ENCODE results near the gene GALNTL6. TPM values are rescaled to one million over a fixed set of nuclear protein-coding genes. Genes with fewer than 3 reads are reported as not detected.

The GALNTL6 gene
- total RNA-seq, 2 experiments from 2014 or later, result not detected

DNA sequence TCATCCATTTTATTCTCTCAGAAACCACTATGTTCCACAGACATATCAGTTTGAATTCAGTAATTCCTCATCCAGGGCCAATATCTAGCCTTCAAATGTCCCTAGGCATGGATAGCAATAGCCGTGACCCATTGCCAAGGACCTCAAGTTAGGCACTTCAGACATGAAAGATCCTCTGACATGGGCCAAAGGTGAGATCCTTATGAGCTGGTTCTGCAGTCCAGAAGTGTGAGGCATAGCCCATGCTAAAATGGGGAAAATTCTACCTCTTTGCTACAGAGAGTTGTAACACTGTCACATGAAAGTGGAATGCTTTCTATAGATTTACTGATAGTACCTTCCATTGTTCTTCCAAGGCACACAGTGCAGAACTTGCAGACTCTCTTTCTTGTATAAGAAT, 1005.7 kb downstream of the GALNTL6 start:
- Mint-ChIP-seq H3K27ac (no peak overlapping the region), H3K9me3 (no peaks in the 10 kb centered on the region), H3K4me3 (no peak overlapping the region), H3K36me3 (ENCODE audit: low read depth) (no peaks in the 10 kb centered on the region), H3K4me1 (ENCODE audit: low read depth) (no peaks in the 10 kb centered on the region), H3K27me3 (ENCODE audit: low read depth) (peaks cover 5% of the 10 kb centered on the region)
- CTCF ChIA-PET, result no interaction called here
- intact Hi-C loops (cut with micrococcal nuclease), result no loop called here
- DNase-seq, result no peak

DNA sequence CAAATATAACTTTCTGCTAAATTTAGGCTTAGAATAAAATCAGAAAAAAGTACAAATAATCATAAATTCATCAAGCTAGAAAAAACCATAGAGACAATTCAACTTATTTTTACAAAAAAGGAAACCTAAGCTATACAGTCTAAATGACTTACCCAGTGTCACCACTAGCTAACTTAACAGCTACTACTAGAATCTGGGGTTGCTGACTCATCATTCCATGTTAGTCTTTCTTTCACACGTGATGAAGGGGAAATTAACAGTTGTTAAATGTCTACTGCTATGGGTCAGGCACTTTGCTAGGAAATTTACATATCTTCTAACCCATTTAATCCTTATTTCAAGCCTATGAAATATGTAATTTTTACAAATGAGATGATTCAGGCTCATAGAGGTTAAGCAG, 1006.1 kb downstream of the GALNTL6 start:
- no peaks in the 10 kb centered on the region for H3K36me3 Mint-ChIP-seq (ENCODE audit: low read depth)
- intact Hi-C loops (cut with micrococcal nuclease), result no loop called here
- H3K9me3 Mint-ChIP-seq, result no peaks in the 10 kb centered on the region
- H3K27ac Mint-ChIP-seq, result no peak overlapping the region
- no peaks in the 10 kb centered on the region for H3K4me1 Mint-ChIP-seq (ENCODE audit: low read depth)
- CTCF ChIA-PET, result no interaction called here
- H3K4me3 Mint-ChIP-seq, result no peak overlapping the region
- DNase-seq, result no peak
- peaks cover 5% of the 10 kb centered on the region for H3K27me3 Mint-ChIP-seq (ENCODE audit: low read depth)

DNA sequence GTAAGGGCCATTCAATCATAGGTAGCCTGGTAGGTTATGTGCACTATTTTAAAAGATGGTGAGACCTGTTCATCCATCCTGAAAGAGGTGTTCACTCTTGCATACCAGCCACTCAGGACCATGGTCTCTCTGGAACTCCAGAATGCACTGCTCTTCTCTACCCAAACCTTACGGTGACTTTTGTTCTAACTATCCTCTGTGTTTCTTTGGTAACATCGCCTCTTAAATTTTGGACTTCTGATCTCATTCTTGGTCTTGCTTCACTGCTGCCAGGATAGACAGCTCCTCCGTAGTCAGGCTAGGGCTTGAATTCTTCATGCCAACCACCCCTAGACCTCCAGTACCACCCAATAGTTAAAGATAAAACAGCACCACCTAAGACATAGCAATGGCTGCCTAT, 1009.1 kb downstream of the GALNTL6 start:
- no peaks in the 10 kb centered on the region for H3K4me1 Mint-ChIP-seq (ENCODE audit: low read depth)
- no peak overlapping the region for H3K4me3 Mint-ChIP-seq
- DNase-seq, result no peak
- CTCF ChIA-PET, result no interaction called here
- intact Hi-C loops (cut with micrococcal nuclease), result no loop called here
- H3K9me3 Mint-ChIP-seq, result no peaks in the 10 kb centered on the region
- H3K36me3 Mint-ChIP-seq (ENCODE audit: low read depth), result no peaks in the 10 kb centered on the region
- no peak overlapping the region for H3K27ac Mint-ChIP-seq
- H3K27me3 Mint-ChIP-seq (ENCODE audit: low read depth), result peaks cover 2% of the 10 kb centered on the region

DNA sequence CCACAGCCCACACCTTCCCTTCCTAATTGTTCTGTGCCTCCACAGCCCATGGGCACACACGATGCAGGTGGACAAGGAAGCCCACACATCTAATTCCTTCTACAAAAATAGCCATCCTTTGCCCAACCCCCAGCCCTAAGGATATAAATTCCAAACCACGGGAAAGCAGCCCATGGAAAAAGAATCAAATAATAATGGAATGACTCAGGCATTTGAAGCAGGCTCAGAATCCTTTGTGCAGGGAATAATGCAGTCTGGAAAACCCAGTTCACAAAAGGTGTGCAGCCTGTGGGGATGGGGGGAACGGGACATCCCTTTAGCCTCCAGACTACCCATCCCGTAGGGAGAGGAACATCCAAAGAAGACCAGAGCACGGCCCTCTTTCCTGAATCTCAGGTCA, 1013.1 kb downstream of the GALNTL6 start:
- H3K36me3 Mint-ChIP-seq (ENCODE audit: low read depth), result no peaks in the 10 kb centered on the region
- intact Hi-C loops (cut with micrococcal nuclease), result no loop called here
- H3K4me1 Mint-ChIP-seq (ENCODE audit: low read depth), result no peaks in the 10 kb centered on the region
- H3K27me3 Mint-ChIP-seq (ENCODE audit: low read depth), result peaks cover 5% of the 10 kb centered on the region
- no peak for DNase-seq
- no peaks in the 10 kb centered on the region for H3K9me3 Mint-ChIP-seq
- H3K27ac Mint-ChIP-seq, result no peak overlapping the region
- no peak overlapping the region for H3K4me3 Mint-ChIP-seq
- CTCF ChIA-PET, result no interaction called here

DNA sequence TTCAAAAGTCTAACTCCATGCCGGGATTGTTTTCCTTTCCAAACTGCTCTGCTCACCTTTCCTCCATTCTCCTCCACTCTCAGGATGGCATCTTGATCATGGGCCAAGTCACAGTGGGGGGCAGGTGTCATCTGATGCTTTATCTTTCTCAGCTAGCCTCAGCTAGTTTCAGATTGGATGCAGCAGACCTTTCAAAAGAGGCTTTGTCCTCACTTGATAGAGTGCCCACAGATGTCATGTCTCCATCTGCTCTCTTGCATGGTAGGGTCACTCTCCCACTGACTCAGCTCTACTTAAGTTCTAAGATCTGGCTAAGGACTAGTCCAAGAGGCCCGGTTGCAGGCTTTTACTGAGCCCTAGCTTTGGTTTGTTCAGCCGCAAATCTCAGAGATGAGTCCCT, 1013.7 kb downstream of the GALNTL6 start:
- intact Hi-C loops (cut with micrococcal nuclease), result no loop called here
- CTCF ChIA-PET, result no interaction called here
- no peaks in the 10 kb centered on the region for H3K4me1 Mint-ChIP-seq (ENCODE audit: low read depth)

DNA sequence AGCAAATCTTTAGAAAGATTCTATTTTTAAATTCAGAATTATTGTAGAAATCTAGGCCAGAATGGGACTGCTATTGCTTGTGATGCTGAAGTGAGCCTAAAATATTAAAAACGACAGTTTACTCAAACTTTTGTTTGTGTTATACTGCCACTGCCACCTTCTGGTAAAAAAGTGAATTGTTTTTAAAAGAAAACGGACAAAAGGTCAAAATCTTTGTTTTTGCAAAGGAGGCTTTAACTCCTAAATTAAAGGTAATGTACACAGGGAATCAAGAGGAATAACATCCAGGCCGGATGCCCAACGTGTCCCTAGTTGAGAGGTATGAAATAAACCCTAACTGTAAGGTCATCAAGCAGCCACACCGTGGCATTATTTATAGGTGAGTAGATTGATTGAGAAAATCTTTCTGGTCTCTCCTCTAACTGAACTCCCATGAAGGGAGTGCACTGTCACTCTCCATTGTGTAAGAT, 1017.1 kb downstream of the GALNTL6 start:
- CTCF ChIA-PET, result no interaction called here
- Mint-ChIP-seq H3K27ac (no peak overlapping the region), H3K27me3 (ENCODE audit: low read depth) (peaks cover 7% of the 10 kb centered on the region), H3K4me3 (no peak overlapping the region), H3K4me1 (ENCODE audit: low read depth) (no peaks in the 10 kb centered on the region), H3K36me3 (ENCODE audit: low read depth) (no peaks in the 10 kb centered on the region), H3K9me3 (no peaks in the 10 kb centered on the region)
- DNase-seq, result no peak
- intact Hi-C loops (cut with micrococcal nuclease), result loop anchor here (2.0 to 5.0 kb wide), 2 partner anchors 984 to 1838 kb away; no protein-coding TSS in a partner anchor

More for the DNA sequence above, 1013.7 kb downstream of the GALNTL6 start:
- Mint-ChIP-seq H3K9me3 (no peaks in the 10 kb centered on the region), H3K27me3 (ENCODE audit: low read depth) (peaks cover 7% of the 10 kb centered on the region), H3K4me3 (no peak overlapping the region), H3K27ac (no peak overlapping the region), H3K36me3 (ENCODE audit: low read depth) (no peaks in the 10 kb centered on the region)
- DNase-seq, result no peak

DNA sequence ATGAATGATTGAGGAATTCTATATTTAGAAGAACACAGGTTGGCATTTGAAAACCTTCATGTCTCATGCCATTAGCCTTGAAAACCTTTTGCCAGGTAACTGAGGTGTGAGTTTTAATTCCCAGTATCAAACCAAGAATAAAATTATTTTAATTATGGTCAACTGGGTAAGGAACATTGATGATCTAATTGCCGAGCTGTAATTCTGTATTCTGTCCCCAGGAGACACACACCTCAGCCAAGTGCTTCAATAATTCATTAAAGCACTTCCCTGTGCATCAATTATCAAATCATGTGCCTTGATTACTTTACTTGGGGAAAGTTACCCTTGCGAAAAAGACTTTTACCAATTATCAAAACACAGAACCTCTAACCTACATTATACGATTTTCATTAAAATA, 1023.5 kb downstream of the GALNTL6 start:
- CTCF ChIA-PET, result no interaction called here
- Mint-ChIP-seq H3K27me3 (ENCODE audit: low read depth) (no peaks in the 10 kb centered on the region), H3K4me3 (no peak overlapping the region), H3K36me3 (ENCODE audit: low read depth) (no peaks in the 10 kb centered on the region), H3K4me1 (ENCODE audit: low read depth) (no peaks in the 10 kb centered on the region), H3K27ac (no peak overlapping the region), H3K9me3 (no peaks in the 10 kb centered on the region)
- no peak for DNase-seq
- intact Hi-C loops (cut with micrococcal nuclease), result loop anchor here (5.0 kb wide), 1 partner anchor 421 kb away; no protein-coding TSS in a partner anchor

DNA sequence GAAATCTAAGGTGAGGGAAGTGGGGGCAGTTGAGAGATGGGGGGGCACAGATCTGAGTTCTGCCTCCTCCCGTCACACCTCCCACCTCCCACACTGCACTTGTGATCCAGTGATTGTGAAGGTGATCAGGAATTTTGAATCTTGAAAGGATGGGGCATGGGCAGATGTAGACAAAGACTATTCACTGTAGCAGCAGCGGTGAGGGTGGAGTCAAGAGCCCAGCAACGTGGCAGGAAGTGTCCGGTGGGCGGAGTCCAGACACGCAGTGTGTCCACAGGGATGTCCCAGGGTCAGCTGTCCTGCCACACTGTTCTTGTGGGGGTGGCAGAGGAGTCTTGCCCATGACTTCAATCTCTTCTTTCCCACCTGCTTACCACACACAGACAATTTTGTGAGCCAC, 1024.9 kb downstream of the GALNTL6 start:
- intact Hi-C loops (cut with micrococcal nuclease), result loop anchor here (5.0 kb wide), 1 partner anchor 419 kb away; no protein-coding TSS in a partner anchor
- no peak for DNase-seq
- Mint-ChIP-seq H3K27ac (no peak overlapping the region), H3K27me3 (ENCODE audit: low read depth) (no peaks in the 10 kb centered on the region), H3K4me3 (no peak overlapping the region), H3K36me3 (ENCODE audit: low read depth) (no peaks in the 10 kb centered on the region), H3K9me3 (no peaks in the 10 kb centered on the region), H3K4me1 (ENCODE audit: low read depth) (no peaks in the 10 kb centered on the region)
- CTCF ChIA-PET, result no interaction called here

DNA sequence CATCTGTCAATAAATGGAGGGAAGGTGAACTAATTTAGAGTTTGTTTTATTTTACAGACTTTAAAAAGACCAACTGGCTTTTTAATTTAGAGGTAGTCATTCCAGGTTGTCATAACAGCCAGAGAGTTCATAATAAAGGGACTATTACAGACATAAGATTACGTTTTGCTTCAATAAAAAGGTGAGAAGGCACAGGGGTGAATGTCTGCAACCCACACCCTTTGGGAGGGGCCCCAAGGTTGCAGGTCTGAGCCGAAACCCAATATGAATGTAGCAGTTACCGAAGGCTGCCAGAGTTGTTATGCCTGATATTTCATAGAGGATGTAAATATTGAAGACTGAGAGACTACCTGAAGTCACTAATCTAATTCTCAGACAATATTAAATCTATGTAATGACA, 1025.7 kb downstream of the GALNTL6 start:
- no peak overlapping the region for H3K4me3 Mint-ChIP-seq
- no peaks in the 10 kb centered on the region for H3K27me3 Mint-ChIP-seq (ENCODE audit: low read depth)
- no peak for DNase-seq
- H3K9me3 Mint-ChIP-seq, result no peaks in the 10 kb centered on the region
- CTCF ChIA-PET, result no interaction called here
- no peak overlapping the region for H3K27ac Mint-ChIP-seq
- intact Hi-C loops (cut with micrococcal nuclease), result loop anchor here (5.0 kb wide), 1 partner anchor 418 kb away; no protein-coding TSS in a partner anchor
- H3K36me3 Mint-ChIP-seq (ENCODE audit: low read depth), result no peaks in the 10 kb centered on the region
- no peaks in the 10 kb centered on the region for H3K4me1 Mint-ChIP-seq (ENCODE audit: low read depth)

DNA sequence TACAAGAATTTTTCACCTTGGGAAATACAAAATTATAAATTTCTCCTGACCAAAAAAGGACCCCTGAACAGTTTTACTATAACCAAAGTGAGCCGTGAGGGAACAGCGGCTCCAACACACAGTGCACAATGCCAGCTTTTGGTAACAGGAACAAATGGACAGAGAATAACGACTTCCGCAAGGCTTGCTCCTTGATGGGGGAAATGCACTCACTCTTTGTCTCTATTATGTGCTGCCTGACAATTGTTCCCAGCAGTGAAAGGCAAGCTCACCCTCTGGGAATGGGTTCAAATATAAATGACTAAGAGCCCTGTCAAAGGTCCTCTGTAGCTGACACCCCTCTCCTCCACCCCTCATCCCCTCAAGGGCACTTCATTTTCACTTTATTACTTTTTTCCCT, 1029.6 kb downstream of the GALNTL6 start:
- H3K27me3 Mint-ChIP-seq (ENCODE audit: low read depth), result no peaks in the 10 kb centered on the region
- H3K36me3 Mint-ChIP-seq (ENCODE audit: low read depth), result no peaks in the 10 kb centered on the region
- H3K9me3 Mint-ChIP-seq, result no peaks in the 10 kb centered on the region

DNA sequence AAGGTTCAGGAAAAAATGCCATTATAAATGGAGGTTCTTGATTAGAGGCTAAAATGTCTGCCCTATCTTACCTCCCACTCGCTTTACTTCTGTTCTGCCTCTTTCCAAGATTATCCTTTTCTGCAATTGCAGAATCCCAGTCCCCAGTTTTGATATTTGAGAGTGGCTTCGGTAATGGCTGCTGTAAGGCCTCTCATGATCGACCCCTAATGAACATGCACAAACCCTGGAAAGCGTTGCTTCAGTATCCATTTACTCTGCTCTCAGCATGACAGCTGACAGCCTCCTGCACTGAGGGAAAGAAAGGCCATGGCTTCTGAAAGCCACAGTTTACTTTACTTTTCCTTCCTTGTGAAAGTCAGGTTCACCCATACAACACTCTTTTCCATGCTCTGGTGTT, 1030.0 kb downstream of the GALNTL6 start:
- intact Hi-C loops (cut with micrococcal nuclease), result no loop called here
- no peak overlapping the region for H3K27ac Mint-ChIP-seq

More for the DNA sequence above, 1029.6 kb downstream of the GALNTL6 start:
- CTCF ChIA-PET, result no interaction called here
- intact Hi-C loops (cut with micrococcal nuclease), result no loop called here
- Mint-ChIP-seq H3K27ac (no peak overlapping the region), H3K4me1 (ENCODE audit: low read depth) (no peaks in the 10 kb centered on the region), H3K4me3 (no peak overlapping the region)
- no peak for DNase-seq

DNA sequence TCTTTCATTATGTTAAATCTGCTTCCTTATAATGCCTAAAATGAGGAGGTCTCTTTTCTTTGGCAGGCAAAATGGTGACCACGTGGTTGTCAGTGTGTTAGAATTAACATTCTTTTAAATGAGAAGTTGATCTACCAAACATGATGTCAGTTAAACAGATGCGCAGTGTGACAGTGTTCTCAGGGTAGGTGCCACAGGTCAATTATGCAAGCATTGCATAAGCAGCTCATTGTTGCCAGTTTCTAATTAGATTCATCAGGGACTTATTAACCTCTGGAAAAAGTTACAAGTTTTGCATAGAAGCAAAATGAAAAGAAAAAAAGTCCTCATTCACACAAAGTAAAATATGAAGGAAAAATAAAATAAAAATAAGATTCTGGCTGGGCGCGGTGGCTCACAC, 1031.4 kb downstream of the GALNTL6 start:
- Mint-ChIP-seq H3K4me1 (ENCODE audit: low read depth) (no peaks in the 10 kb centered on the region), H3K36me3 (ENCODE audit: low read depth) (no peaks in the 10 kb centered on the region), H3K9me3 (no peaks in the 10 kb centered on the region), H3K27ac (no peak overlapping the region), H3K27me3 (ENCODE audit: low read depth) (no peaks in the 10 kb centered on the region), H3K4me3 (no peak overlapping the region)
- DNase-seq, result no peak
- intact Hi-C loops (cut with micrococcal nuclease), result no loop called here
- CTCF ChIA-PET, result no interaction called here

More for the DNA sequence above, 1030.0 kb downstream of the GALNTL6 start:
- Mint-ChIP-seq H3K4me3 (no peak overlapping the region), H3K36me3 (ENCODE audit: low read depth) (no peaks in the 10 kb centered on the region), H3K27me3 (ENCODE audit: low read depth) (no peaks in the 10 kb centered on the region), H3K4me1 (ENCODE audit: low read depth) (no peaks in the 10 kb centered on the region), H3K9me3 (no peaks in the 10 kb centered on the region)
- CTCF ChIA-PET, result no interaction called here
- DNase-seq, result no peak

DNA sequence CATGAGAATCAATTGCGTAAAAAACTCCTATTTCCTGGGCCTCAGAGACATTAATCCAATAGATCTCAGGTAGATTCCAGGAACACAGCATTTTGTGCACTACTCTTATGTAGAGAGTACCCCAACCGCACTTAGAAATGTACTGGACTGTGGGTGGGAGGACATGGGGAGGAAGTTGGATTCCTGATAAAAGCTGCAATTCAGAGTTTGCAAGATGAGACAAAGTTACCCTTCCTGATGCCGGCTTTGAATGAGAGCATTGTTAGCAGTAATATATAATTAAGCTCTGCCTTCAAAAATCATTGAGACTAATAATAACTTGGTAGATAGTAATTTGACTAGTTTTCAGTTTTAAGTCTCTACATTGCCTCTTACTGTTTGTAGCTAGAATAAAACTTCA, 1032.1 kb downstream of the GALNTL6 start:
- CTCF ChIA-PET, result no interaction called here
- Mint-ChIP-seq H3K4me3 (no peak overlapping the region), H3K9me3 (no peaks in the 10 kb centered on the region), H3K27ac (no peak overlapping the region), H3K4me1 (ENCODE audit: low read depth) (no peaks in the 10 kb centered on the region), H3K36me3 (ENCODE audit: low read depth) (no peaks in the 10 kb centered on the region), H3K27me3 (ENCODE audit: low read depth) (no peaks in the 10 kb centered on the region)
- intact Hi-C loops (cut with micrococcal nuclease), result no loop called here
- no peak for DNase-seq

DNA sequence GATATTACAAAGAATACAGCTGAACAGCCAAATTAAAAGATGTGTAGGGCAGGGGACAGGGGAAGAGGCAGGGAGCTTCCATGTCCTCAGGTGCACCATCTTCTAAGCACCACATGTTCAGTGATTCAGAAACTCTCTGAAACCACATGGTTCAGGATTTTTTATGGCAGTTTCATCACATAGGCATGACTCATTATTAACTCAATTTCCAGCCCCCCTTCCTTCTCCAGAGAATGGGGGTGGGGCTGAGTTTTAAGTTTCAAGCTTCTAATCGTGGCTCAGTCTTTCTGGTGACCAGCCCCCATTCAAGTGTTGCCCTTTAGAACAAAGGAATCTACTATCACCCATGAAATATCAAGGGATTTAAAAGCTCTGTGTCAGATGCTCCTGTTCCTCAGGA, 1037.6 kb downstream of the GALNTL6 start:
- Mint-ChIP-seq H3K27ac (no peak overlapping the region), H3K4me3 (no peak overlapping the region), H3K27me3 (ENCODE audit: low read depth) (peaks cover 2% of the 10 kb centered on the region), H3K9me3 (no peaks in the 10 kb centered on the region), H3K36me3 (ENCODE audit: low read depth) (no peaks in the 10 kb centered on the region), H3K4me1 (ENCODE audit: low read depth) (no peaks in the 10 kb centered on the region)
- CTCF ChIA-PET, result no interaction called here
- intact Hi-C loops (cut with micrococcal nuclease), result no loop called here
- DNase-seq, result no peak
